Neural crest cell (in vitro differentiated cells): Measurements from ENCODE around the gene PCBP3. TPM values are rescaled to one million over a fixed set of nuclear protein-coding genes. Genes with fewer than 3 reads are reported as not detected.

Experiments
- DNase-seq: peaks from one replicate; pipeline ENCODE4 v3.0.0; 2021; ENCODE audit warnings: low read depth, mixed read lengths, low spot score
- H3K27ac Mint-ChIP-seq: one replicate; pipeline ENCODE4 v1.8.0; 2021; ENCODE audit warnings: mild to moderate bottlenecking, mixed read lengths; ENCODE audit not compliant: unreplicated experiment
- H3K27me3 Mint-ChIP-seq: 2 replicates; pipeline ENCODE4 v1.8.0; 2021; ENCODE audit warnings: low read depth, mild to moderate bottlenecking, mixed read lengths
- H3K36me3 Mint-ChIP-seq: 2 replicates; pipeline ENCODE4 v1.8.0; 2021; ENCODE audit warnings: low read depth, mild to moderate bottlenecking, mixed read lengths
- H3K4me1 Mint-ChIP-seq: 2 replicates; pipeline ENCODE4 v1.8.0; 2021; ENCODE audit warnings: mixed read lengths
- H3K4me3 Mint-ChIP-seq: one replicate; pipeline ENCODE4 v1.8.0; 2021; ENCODE audit warnings: mild to moderate bottlenecking, mixed read lengths
- H3K9me3 Mint-ChIP-seq: 2 replicates; pipeline ENCODE4 v1.8.0; 2021; ENCODE audit warnings: mixed read lengths
- total RNA-seq: library from RNA; stranded (reverse); gene quantifications from 2 replicates; pipeline ENCODE4 v1.2.1, GENCODE V29; 2021
- TF ChIP-seq, protein P1 (sequence below): fragments of 200-600 bp; sonication (generic); conservative IDR thresholded peaks from 2 replicates; pipeline ENCODE4 v1.5.0; 2021; ENCODE audit warnings: antibody characterized with exemption, mild to moderate bottlenecking

Gene PCBP3
- total RNA-seq, 1 donor from 2014 or later, result 5.1 TPM

DNA sequence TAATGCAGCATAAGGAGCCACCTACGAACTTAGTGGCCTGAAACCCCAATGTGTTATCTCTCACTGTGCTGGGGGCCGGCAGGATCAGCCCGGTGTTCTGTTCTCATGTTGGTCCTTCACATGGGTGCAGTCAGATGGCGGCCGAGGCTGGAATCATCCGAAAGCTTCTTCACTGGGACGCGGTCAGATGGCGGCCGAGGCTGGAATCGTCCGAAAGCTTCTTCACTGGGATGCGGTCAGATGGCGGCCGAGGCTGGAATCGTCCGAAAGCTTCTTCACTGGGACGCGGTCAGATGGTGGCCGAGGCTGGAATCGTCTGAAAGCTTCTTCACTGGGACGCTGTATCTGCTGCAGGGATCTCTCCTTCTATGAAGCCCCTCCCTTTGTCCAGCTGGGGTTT is 12.6 kb upstream of the PCBP3 start:
- Mint-ChIP-seq H3K36me3 (no peaks in the 10 kb centered on the region), H3K4me3 (no peak overlapping the region), H3K4me1 (no peaks in the 10 kb centered on the region), H3K27me3 (peaks cover 25% of the 10 kb centered on the region), H3K9me3 (no peaks in the 10 kb centered on the region), H3K27ac (no peak overlapping the region)
- no peak for DNase-seq
- TF ChIP-seq, protein P1, sequence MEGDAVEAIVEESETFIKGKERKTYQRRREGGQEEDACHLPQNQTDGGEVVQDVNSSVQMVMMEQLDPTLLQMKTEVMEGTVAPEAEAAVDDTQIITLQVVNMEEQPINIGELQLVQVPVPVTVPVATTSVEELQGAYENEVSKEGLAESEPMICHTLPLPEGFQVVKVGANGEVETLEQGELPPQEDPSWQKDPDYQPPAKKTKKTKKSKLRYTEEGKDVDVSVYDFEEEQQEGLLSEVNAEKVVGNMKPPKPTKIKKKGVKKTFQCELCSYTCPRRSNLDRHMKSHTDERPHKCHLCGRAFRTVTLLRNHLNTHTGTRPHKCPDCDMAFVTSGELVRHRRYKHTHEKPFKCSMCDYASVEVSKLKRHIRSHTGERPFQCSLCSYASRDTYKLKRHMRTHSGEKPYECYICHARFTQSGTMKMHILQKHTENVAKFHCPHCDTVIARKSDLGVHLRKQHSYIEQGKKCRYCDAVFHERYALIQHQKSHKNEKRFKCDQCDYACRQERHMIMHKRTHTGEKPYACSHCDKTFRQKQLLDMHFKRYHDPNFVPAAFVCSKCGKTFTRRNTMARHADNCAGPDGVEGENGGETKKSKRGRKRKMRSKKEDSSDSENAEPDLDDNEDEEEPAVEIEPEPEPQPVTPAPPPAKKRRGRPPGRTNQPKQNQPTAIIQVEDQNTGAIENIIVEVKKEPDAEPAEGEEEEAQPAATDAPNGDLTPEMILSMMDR, result no peak

DNA sequence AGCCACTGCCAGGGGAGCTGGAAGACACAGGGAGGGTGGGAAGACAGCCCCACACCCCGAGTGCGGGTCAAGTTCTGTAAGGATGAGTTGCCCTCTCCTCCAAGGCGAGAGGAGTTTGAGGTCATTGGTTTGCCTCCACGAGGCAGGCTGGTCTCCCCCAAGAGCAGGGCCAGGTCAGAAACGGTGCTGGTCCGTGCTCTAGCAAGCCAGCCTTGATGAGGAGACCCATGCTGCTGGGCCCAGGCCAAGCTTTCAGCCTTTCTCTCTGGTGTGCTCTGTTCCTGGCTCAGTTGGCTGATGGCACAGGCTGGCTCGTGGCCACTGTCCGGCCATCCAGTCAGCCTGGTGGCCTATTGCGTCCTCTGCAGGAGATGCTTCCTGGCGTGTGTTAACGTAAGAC is 12.0 kb upstream of the PCBP3 start:
- Mint-ChIP-seq H3K27me3 (peaks cover 20% of the 10 kb centered on the region), H3K9me3 (no peaks in the 10 kb centered on the region), H3K27ac (no peak overlapping the region), H3K4me3 (no peak overlapping the region), H3K4me1 (no peaks in the 10 kb centered on the region), H3K36me3 (no peaks in the 10 kb centered on the region)
- TF ChIP-seq, protein P1, result no peak
- DNase-seq, result no peak

GRCh38 chr21:45632160-45632559 is 11.4 kb upstream of the PCBP3 start:
- TF ChIP-seq, protein P1, result no peak
- H3K4me3 Mint-ChIP-seq, result no peak overlapping the region
- H3K27ac Mint-ChIP-seq, result no peak overlapping the region
- peaks cover 13% of the 10 kb centered on the region for H3K27me3 Mint-ChIP-seq
- DNase-seq, result no peak
- H3K4me1 Mint-ChIP-seq, result no peaks in the 10 kb centered on the region
- no peaks in the 10 kb centered on the region for H3K36me3 Mint-ChIP-seq
- no peaks in the 10 kb centered on the region for H3K9me3 Mint-ChIP-seq

- Mint-ChIP-seq H3K9me3 (no peaks in the 10 kb centered on the region), H3K4me3 (no peak overlapping the region), H3K27ac (no peak overlapping the region), H3K27me3 (peaks cover 10% of the 10 kb centered on the region), H3K4me1 (no peaks in the 10 kb centered on the region), H3K36me3 (no peaks in the 10 kb centered on the region)
- TF ChIP-seq, protein P1, result no peak
- no peak for DNase-seq
Measured at GRCh38 chr21:45632637-45633251, 10.8 kb upstream of the PCBP3 start.

DNA sequence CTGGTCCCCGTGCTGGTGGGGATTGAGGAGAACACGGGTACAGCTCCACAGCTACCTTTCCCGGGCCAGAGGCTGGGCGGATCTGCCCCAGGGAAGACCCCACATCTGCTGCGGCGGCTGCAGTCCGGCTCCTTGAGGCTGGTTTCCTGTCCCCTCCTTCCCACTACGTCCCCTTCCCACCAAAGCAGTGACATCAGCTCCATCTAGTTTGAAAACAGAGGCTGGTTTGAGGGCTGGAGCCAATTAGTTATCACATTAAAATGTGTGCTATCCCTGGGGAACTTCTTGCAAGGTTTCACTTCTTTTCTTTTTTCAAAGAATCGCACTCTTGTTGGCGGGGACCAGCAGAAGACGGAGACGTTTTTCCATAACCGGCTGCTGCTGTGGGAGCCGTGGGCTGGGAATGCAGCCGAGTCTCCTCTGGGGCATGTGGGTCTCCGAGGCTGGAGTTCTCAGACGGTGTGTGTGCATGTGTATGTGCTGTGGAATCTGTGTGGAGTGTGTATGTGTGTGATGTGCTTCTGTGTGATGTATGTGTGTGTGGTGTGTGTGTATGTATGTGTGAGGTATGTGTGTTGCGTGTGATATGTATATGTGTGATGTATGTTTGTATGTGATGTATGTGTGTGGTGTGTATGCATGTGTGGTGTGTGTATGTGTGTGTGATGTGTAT is 8.9 kb upstream of the PCBP3 start:
- Mint-ChIP-seq H3K4me1 (no peaks in the 10 kb centered on the region), H3K4me3 (no peak overlapping the region), H3K36me3 (no peaks in the 10 kb centered on the region), H3K27me3 (peaks cover 16% of the 10 kb centered on the region), H3K9me3 (no peaks in the 10 kb centered on the region), H3K27ac (no peak overlapping the region)
- TF ChIP-seq, protein P1, result no peak
- DNase-seq, result no peak
